GM12878 (cell line): Measurements from ENCODE around the gene B4GALT7.

Source experiments
- CEBPB ChIP-seq, 2 experiments: fragments of 150-350 bp in 1 of 2; IDR thresholded peaks; 2 replicates each; pipeline ENCODE4 v1.6.1; 2012 to 2014; ENCODE audit warnings: low read depth in 2 of 2, low read length in 2 of 2, borderline replicate concordance in 1 of 2, inconsistent platforms in 1 of 2
- CTCF ChIP-seq, 3 experiments: IDR thresholded peaks in 2 of 3; conservative IDR thresholded peaks in 1 of 3; 2 replicates each; pipeline ENCODE4 v1.5.1; 2011; ENCODE audit warnings: low read depth in 3 of 3, low read length in 3 of 3, mild to moderate bottlenecking in 3 of 3, control low read depth in 2 of 3, moderate library complexity in 2 of 3, inconsistent platforms in 1 of 3, mixed read lengths in 1 of 3; ENCODE audit not compliant: control insufficient read depth in 2 of 3, insufficient read depth in 1 of 3; ENCODE audit errors: extremely low read depth in 1 of 3
- E2F4 ChIP-seq: IDR thresholded peaks from 2 replicates; pipeline ENCODE4 v1.6.1; 2012; ENCODE audit warnings: low read depth, low read length, improper control_type of control experiment
- EP300 ChIP-seq, 2 experiments: fragments of 150-350 bp in 1 of 2; IDR thresholded peaks; 2 replicates each; pipeline ENCODE4 v1.6.1; 2011 to 2012; ENCODE audit warnings: low read depth in 2 of 2, low read length in 2 of 2, borderline replicate concordance in 1 of 2, improper control_type of control experiment in 1 of 2, inconsistent platforms in 1 of 2; ENCODE audit not compliant: control insufficient read depth in 1 of 2
- EZH2 ChIP-seq: IDR thresholded peaks from 2 replicates; pipeline ENCODE4 v1.6.1; 2012; ENCODE audit warnings: low read depth, mild to moderate bottlenecking, control low read depth, inconsistent platforms, low read length, borderline replicate concordance; ENCODE audit not compliant: control insufficient read depth
- GABPA ChIP-seq: IDR thresholded peaks from 2 replicates; pipeline ENCODE4 v1.6.1; 2014; ENCODE audit warnings: antibody characterized with exemption, low read depth, mild to moderate bottlenecking, inconsistent platforms
- GATAD2B ChIP-seq: fragments of 450-650 bp; conservative IDR thresholded peaks from 2 replicates; pipeline ENCODE4 v1.6.1; 2017; ENCODE audit warnings: low read depth, mild to moderate bottlenecking, moderate library complexity
- JUNB ChIP-seq: IDR thresholded peaks from 2 replicates; pipeline ENCODE4 v1.6.1; 2016; ENCODE audit warnings: antibody characterized with exemption, mild to moderate bottlenecking
- JUND ChIP-seq: IDR thresholded peaks from 2 replicates; pipeline ENCODE4 v1.6.1; 2012; ENCODE audit warnings: low read depth, mild to moderate bottlenecking, low read length, improper control_type of control experiment, moderate library complexity
- SMC3 ChIP-seq: IDR thresholded peaks from 2 replicates; pipeline ENCODE4 v1.6.1; 2011; ENCODE audit warnings: low read length, improper control_type of control experiment, borderline replicate concordance
- SREBF2 ChIP-seq: IDR thresholded peaks from 2 replicates; pipeline ENCODE4 v1.6.1; 2012; ENCODE audit warnings: mild to moderate bottlenecking, low read length
- USF1 ChIP-seq: IDR thresholded peaks from 2 replicates; pipeline ENCODE4 v1.6.1; 2011; ENCODE audit warnings: borderline replicate concordance, low read depth, mild to moderate bottlenecking, moderate library complexity, mixed read lengths, low read length; ENCODE audit not compliant: insufficient read depth; ENCODE audit errors: extremely low read length
- USF2 ChIP-seq: IDR thresholded peaks from 2 replicates; pipeline ENCODE4 v1.6.1; 2011; ENCODE audit warnings: low read depth, low read length, improper control_type of control experiment, borderline replicate concordance

DNA sequence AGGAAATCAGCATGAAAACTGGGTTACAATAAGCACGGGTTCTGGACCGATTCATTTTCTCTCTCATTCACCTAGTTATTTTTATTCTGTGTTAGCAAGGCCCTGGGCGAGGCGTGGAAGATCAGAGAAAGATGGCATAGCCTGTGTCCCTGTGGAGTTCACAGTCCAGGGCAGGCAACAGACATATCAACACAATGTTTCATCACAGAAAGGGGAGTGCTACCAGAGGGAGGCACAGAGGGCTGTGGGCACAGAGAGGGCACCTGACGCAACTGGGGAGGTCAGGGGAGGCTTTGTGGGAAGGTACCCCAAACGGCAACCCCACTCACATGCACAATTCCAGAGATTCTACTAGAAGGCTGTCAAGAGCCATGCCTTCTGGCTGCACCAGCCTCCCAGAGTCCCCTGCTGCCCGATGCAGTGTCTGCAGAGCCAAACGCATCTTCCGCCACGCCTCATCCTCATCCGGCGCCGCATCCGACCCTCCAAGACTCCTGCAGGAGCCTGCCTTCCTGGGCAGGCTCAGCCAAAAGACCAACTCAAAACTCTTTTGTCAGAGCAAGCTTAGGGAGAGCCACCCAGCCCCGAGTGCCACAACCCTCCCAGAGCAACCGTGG, 47.0 kb upstream of the B4GALT7 start:
- TF ChIP-seq EP300 (IDR thresholded peaks at IDR 0.05; ENCODE audit: borderline replicate concordance in 1 of 2, control insufficient read depth in 1 of 2, low read depth in 2 of 2, low read length in 2 of 2): no peak
- TF ChIP-seq E2F4: no peak
- TF ChIP-seq JUNB: no peak
- TF ChIP-seq USF1: no peak
- no peak for TF ChIP-seq EZH2
- TF ChIP-seq JUND: no peak
- TF ChIP-seq GATAD2B: no peak
- no peak for TF ChIP-seq CEBPB (IDR thresholded peaks at IDR 0.05; ENCODE audit: borderline replicate concordance in 1 of 2, low read depth in 2 of 2, low read length in 2 of 2)
- no peak for TF ChIP-seq CTCF (IDR thresholded peaks at IDR 0.05 in 2 of 3, conservative IDR thresholded peaks at IDR 0.05 in 1 of 3; ENCODE audit: control insufficient read depth in 2 of 3, extremely low read depth in 1 of 3, insufficient read depth in 1 of 3, low read depth in 3 of 3, low read length in 3 of 3)
- no peak for TF ChIP-seq SMC3
- no peak for TF ChIP-seq USF2
- TF ChIP-seq SREBF2: no peak
- TF ChIP-seq GABPA: no peak
